Immature natural killer cell (primary cell): Measurements from ENCODE around the gene SLC2A4. TPM values are rescaled to one million over a fixed set of nuclear protein-coding genes. Genes with fewer than 3 reads are reported as not detected.
"Not testable (repeated sequence)": the region's sequence is repeated elsewhere in the genome, so short reads cannot be mapped to it uniquely, and the experiment has no call there.

ENCODE experiments used
- DNase-seq, 3 donors: peaks; one replicate each; pipeline ENCODE4 v3.0.0; 2022; ENCODE audit warnings: mixed read lengths in 1 of 3
- H3K27ac Mint-ChIP-seq, 6 donors: one replicate each; pipeline ENCODE4 v1.8.0; 2020; ENCODE audit warnings: mixed read lengths in 6 of 6, mild to moderate bottlenecking in 5 of 6, inconsistent platforms in 4 of 6, moderate library complexity in 3 of 6
- H3K27me3 Mint-ChIP-seq, 3 donors: one replicate each; pipeline ENCODE4 v1.8.0; 2020 to 2021; ENCODE audit warnings: low read depth in 3 of 3, mild to moderate bottlenecking in 3 of 3, mixed read lengths in 3 of 3, moderate library complexity in 3 of 3, inconsistent platforms in 1 of 3
- H3K36me3 Mint-ChIP-seq, 3 donors: one replicate each; pipeline ENCODE4 v1.8.0; 2020; ENCODE audit warnings: mixed read lengths in 3 of 3, inconsistent platforms in 2 of 3, mild to moderate bottlenecking in 2 of 3
- H3K4me1 Mint-ChIP-seq, 2 donors: one replicate each; pipeline ENCODE4 v1.8.0; 2020; ENCODE audit warnings: inconsistent platforms in 2 of 2, mild to moderate bottlenecking in 2 of 2, mixed read lengths in 2 of 2, moderate library complexity in 1 of 2
- H3K4me3 Mint-ChIP-seq, 5 donors: one replicate each; pipeline ENCODE4 v1.8.0; 2020; ENCODE audit warnings: mild to moderate bottlenecking in 5 of 5, mixed read lengths in 5 of 5, inconsistent platforms in 3 of 5, moderate library complexity in 3 of 5
- H3K9me3 Mint-ChIP-seq, 6 donors: one replicate each; pipeline ENCODE4 v1.8.0; 2020; ENCODE audit warnings: mild to moderate bottlenecking in 6 of 6, mixed read lengths in 6 of 6, inconsistent platforms in 4 of 6, moderate library complexity in 3 of 6
- polyA plus RNA-seq, 3 donors: library from polyadenylated mRNA; unstranded; fragments of 300-500 nt; fragmentation: Illumina TruSeq; gene quantifications; one replicate each; pipeline ENCODE4 v1.2.3, GENCODE V29; 2021

The SLC2A4 gene
- polyA plus RNA-seq, 3 donors from 2014 or later: 0.26 TPM; not detected in 2

- Mint-ChIP-seq H3K9me3 (peaks cover 0 to 1% (median 0%) of the 10 kb centered on the region in 6 donors), H3K27ac (peak overlapping the region in 2 of 6 donors; percentile 19 to 28), H3K4me1 (peaks cover 42 to 49% of the 10 kb centered on the region in 2 donors), H3K4me3 (peak overlapping the region in 3 of 5 donors; percentile 17 to 54 (median 30)), H3K27me3 (peaks cover 9 to 16% (median 13%) of the 10 kb centered on the region in 3 donors), H3K36me3 (no peaks in the 10 kb centered on the region)
- DNase-seq: no peak
Observed at GRCh38 chr17:7332111-7332510, 50.6 kb downstream of the SLC2A4 start.

DNA sequence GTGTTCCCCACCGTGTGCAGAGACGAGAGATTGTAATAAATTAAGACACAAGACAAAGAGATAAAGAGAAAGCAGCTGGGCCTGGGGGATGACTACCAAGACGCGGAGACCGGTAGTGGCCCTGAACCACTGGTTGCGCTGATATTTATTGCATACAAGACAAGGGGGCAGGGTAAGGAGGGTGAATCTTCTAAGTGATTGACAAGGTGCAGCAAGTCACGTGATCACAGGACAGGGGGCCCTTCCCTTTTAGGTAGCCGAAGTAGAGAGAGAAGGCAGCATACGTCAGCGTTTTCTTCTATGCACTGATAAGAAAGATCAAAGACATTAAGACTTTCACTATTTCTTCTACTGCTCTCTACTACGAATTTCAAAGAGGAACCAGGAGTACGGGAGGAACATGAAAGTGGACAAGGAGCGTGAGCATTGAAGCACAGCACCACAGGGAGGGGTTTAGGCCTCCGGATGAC is 51.1 kb downstream of the SLC2A4 start:
- not testable (repeated sequence) for DNase-seq, H3K36me3 Mint-ChIP-seq, H3K9me3 Mint-ChIP-seq
- H3K27ac Mint-ChIP-seq: peak overlapping the region in 3 of 6 donors; percentile 28 to 58 (median 40)
- H3K4me3 Mint-ChIP-seq: peak overlapping the region in 2 of 5 donors; percentile 17 to 54
- H3K27me3 Mint-ChIP-seq: peaks cover 9 to 16% (median 13%) of the 10 kb centered on the region in 3 donors
- peaks cover 47 to 53% of the 10 kb centered on the region in 2 donors for H3K4me1 Mint-ChIP-seq

- Mint-ChIP-seq H3K4me3 (peak overlapping the region; percentile 85 to 95 (median 89)), H3K27ac (peak overlapping the region; percentile 87 to 98 (median 96)), H3K27me3 (peaks cover 0 to 4% (median under 1%) of the 10 kb centered on the region in 3 donors), H3K4me1 (peaks cover 40 to 44% of the 10 kb centered on the region in 2 donors), H3K9me3 (peaks cover 0 to 1% (median 0%) of the 10 kb centered on the region in 6 donors), H3K36me3 (peaks cover 4 to 6% (median 5%) of the 10 kb centered on the region in 3 donors)
- no peak for DNase-seq
Observed at GRCh38 chr17:7334938-7335538, 53.5 kb downstream of the SLC2A4 start.

- H3K36me3 Mint-ChIP-seq, H3K27me3 Mint-ChIP-seq, H3K9me3 Mint-ChIP-seq, DNase-seq: not testable (repeated sequence)
- Mint-ChIP-seq H3K4me1 (peaks cover 40 to 44% of the 10 kb centered on the region in 2 donors), H3K27ac (peak overlapping the region; percentile 87 to 98 (median 96)), H3K4me3 (peak overlapping the region; percentile 85 to 95 (median 89))
Observed at GRCh38 chr17:7335765-7336164, 54.2 kb downstream of the SLC2A4 start.

DNA sequence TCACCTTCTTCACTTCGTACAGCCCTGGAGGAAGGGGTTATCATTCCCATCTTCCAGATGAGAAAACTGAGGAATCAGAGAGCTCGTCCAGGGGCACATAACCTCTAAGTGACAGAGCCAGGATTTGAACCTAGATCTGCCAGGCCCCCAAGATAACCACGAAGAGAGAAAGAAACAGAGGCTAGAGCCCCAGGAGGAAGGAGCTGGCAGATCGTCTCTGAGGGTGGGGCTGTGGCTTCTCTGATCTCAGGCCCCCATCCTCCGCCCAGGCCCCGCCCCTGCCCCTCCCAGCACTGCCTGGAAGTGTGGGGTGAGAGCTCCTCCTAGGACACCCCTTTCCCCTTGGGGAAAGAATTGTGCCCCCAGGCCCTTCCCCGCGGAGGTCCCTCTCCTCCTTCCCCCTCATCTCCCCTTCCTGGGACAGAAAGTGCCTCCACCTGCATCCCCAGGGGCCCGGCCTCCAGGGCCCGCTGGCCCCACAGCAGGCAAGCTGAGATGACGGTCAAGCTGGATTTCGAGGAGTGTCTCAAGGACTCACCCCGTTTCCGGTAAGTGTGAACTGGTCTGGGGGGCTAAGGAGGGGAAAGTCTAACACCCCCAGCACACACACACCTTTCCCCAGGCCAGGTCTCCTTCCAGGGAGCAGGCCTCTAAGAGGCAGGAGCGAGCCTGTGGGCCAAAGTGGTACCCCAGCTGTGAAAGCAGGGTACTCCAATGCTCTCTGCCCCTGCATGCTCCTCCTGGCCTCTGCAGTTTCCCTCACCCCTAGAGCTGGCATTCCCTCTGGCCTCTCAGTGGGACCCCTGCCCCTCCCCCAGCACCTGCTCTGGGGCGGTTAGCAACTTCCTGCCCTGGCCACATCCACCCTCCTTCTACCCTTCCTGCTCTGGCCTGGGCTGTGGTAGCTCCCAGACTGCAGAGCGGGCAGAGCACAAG is 55.0 kb downstream of the SLC2A4 start, which contains the start of gene ACAP1:
Gene ACAP1 (plus strand): TSS at position 290 of the 936 bp plus-strand sequence. CDS start 206 bp downstream, at position 496.
- peaks cover 42 to 45% of the 10 kb centered on the region in 2 donors for H3K4me1 Mint-ChIP-seq
- peak within 1 kb of the TSS; percentile 87 to 98 (median 96) for H3K27ac Mint-ChIP-seq
- H3K4me3 Mint-ChIP-seq: peak within 1 kb of the TSS; percentile 85 to 95 (median 89)
- DNase-seq: peak; percentile 54 to 66 (median 64)
- H3K27me3 Mint-ChIP-seq: peaks cover 0 to 4% (median 0%) of the 10 kb centered on the region in 3 donors
- H3K9me3 Mint-ChIP-seq: peaks cover 0 to 1% (median 0%) of the 10 kb centered on the region in 6 donors
- H3K36me3 Mint-ChIP-seq: peaks cover 4 to 11% (median 11%) of the 10 kb centered on the region in 3 donors

DNA sequence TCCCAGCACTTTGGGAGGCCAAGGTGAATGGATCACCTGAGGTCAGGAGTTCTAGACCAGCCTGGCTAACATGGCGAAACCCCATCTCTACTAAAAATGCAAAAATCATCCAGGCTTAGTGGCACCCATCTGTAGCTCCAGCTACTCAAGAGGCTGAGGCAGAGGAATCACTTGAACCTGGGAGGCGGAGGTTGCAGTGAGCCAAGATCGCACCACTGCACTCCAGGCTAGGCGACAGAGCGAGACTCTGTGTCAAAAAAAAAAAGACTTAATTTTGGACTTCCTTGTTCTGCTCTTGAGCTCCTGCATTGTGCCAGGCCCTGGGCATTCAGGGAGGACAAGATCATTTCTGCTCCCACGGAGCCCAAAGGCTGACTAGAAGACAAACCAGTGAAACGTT is 56.1 kb downstream of the SLC2A4 start:
- peaks cover 4 to 13% (median 12%) of the 10 kb centered on the region in 3 donors for H3K36me3 Mint-ChIP-seq
- H3K4me1 Mint-ChIP-seq: peaks cover 44 to 46% of the 10 kb centered on the region in 2 donors
- H3K27ac Mint-ChIP-seq: peak overlapping the region; percentile 87 to 98 (median 96)
- not testable (repeated sequence) for H3K9me3 Mint-ChIP-seq, H3K27me3 Mint-ChIP-seq, DNase-seq
- peak overlapping the region; percentile 85 to 95 (median 89) for H3K4me3 Mint-ChIP-seq

Other genes with a start within 250 kb of the SLC2A4 start
- 1 to 10 TPM in 2 of 3 donors, under 1 TPM in 1; 0.49 to 2.6 (median 2.1) TPM for gene SLC16A13, start 245.7 kb upstream of the SLC2A4 start, polyA plus RNA-seq
- 1 to 10 TPM; 1.2 to 3.9 (median 3.1) TPM for gene SLC16A11, start 237.6 kb upstream of the SLC2A4 start, polyA plus RNA-seq
- 10 to 100 TPM in 2 of 3 donors, under 1 TPM in 1; 0.72 to 13.5 (median 11.7) TPM for gene CLEC10A, start 201.5 kb upstream of the SLC2A4 start, polyA plus RNA-seq
- gene ASGR2, start 166.9 kb upstream of the SLC2A4 start, polyA plus RNA-seq: 1 to 10 TPM in 1 of 3 donors, under 1 TPM in 1, not detected in 1; 0.57 to 3.2 TPM
- gene ASGR1, start 102.3 kb upstream of the SLC2A4 start, polyA plus RNA-seq: under 1 TPM; 0.55 to 0.84 (median 0.81) TPM
- gene DLG4, start 61.9 kb upstream of the SLC2A4 start, polyA plus RNA-seq: under 1 TPM in 1 of 3 donors, not detected in 2; 0.36 TPM
- gene ACADVL, start 61.8 kb upstream of the SLC2A4 start, polyA plus RNA-seq: 100 to 1,000 TPM; 138 to 180 (median 141) TPM
- gene DVL2, start 47.2 kb upstream of the SLC2A4 start, polyA plus RNA-seq: 10 to 100 TPM; 19.4 to 28.5 (median 25.2) TPM
- 10 to 100 TPM; 11.9 to 41.4 (median 17.7) TPM for gene PHF23, start 42.3 kb upstream of the SLC2A4 start, polyA plus RNA-seq
- gene GABARAP, start 39.3 kb upstream of the SLC2A4 start, polyA plus RNA-seq: 100 to 1,000 TPM; 764 to 982 (median 905) TPM
- gene CTDNEP1, start 30.0 kb upstream of the SLC2A4 start, polyA plus RNA-seq: 10 to 100 TPM; 33.2 to 61.1 (median 57.8) TPM
- 100 to 1,000 TPM in 1 of 3 donors, 10 to 100 TPM in 2; 65.0 to 108 (median 89.0) TPM for gene ELP5, start 29.5 kb upstream of the SLC2A4 start, polyA plus RNA-seq
- 1 to 10 TPM; 2.5 to 8.7 (median 3.7) TPM for gene CLDN7, start 19.2 kb upstream of the SLC2A4 start, polyA plus RNA-seq
- not detected for gene YBX2, start 12.9 kb downstream of the SLC2A4 start, polyA plus RNA-seq
- gene EIF5A, start 25.9 kb downstream of the SLC2A4 start, polyA plus RNA-seq: 100 to 1,000 TPM; 235 to 814 (median 797) TPM
- 100 to 1,000 TPM; 100 to 129 (median 123) TPM for gene GPS2, start 33.6 kb downstream of the SLC2A4 start, polyA plus RNA-seq
- 1 to 10 TPM in 2 of 3 donors, under 1 TPM in 1; 0.58 to 2.8 (median 1.4) TPM for gene NEURL4, start 47.6 kb downstream of the SLC2A4 start, polyA plus RNA-seq
- 100 to 1,000 TPM; 137 to 227 (median 214) TPM for gene ACAP1, start 54.8 kb downstream of the SLC2A4 start, polyA plus RNA-seq
- 10 to 100 TPM in 1 of 3 donors, 1 to 10 TPM in 2; 5.5 to 13.0 (median 9.4) TPM for gene KCTD11, start 70.4 kb downstream of the SLC2A4 start, polyA plus RNA-seq
- gene TMEM95, start 73.4 kb downstream of the SLC2A4 start, polyA plus RNA-seq: not detected
- gene TNK1, start 99.4 kb downstream of the SLC2A4 start, polyA plus RNA-seq: under 1 TPM in 2 of 3 donors, not detected in 1; 0.21 to 0.29 TPM
- 10 to 100 TPM; 38.1 to 82.5 (median 54.2) TPM for gene PLSCR3, start 112.8 kb downstream of the SLC2A4 start, polyA plus RNA-seq
- 100 to 1,000 TPM in 1 of 3 donors, 10 to 100 TPM in 2; 30.7 to 116 (median 60.7) TPM for gene TMEM256, start 122.4 kb downstream of the SLC2A4 start, polyA plus RNA-seq
- gene NLGN2, start 126.1 kb downstream of the SLC2A4 start, polyA plus RNA-seq: not detected
- gene SPEM1, start 138.6 kb downstream of the SLC2A4 start, polyA plus RNA-seq: not detected
- gene SPEM2, start 143.9 kb downstream of the SLC2A4 start, polyA plus RNA-seq: not detected
- not detected for gene SPEM3, start 147.1 kb downstream of the SLC2A4 start, polyA plus RNA-seq
- gene TMEM102, start 153.7 kb downstream of the SLC2A4 start, polyA plus RNA-seq: 10 to 100 TPM; 15.9 to 27.9 (median 16.4) TPM
- gene FGF11, start 157.8 kb downstream of the SLC2A4 start, polyA plus RNA-seq: not detected
- gene CHRNB1, start 163.3 kb downstream of the SLC2A4 start, polyA plus RNA-seq: 10 to 100 TPM; 32.4 to 41.3 (median 38.5) TPM
- gene ZBTB4, start 197.9 kb downstream of the SLC2A4 start, polyA plus RNA-seq: 10 to 100 TPM in 1 of 3 donors, 1 to 10 TPM in 2; 4.4 to 25.8 (median 8.3) TPM
- not detected for gene SLC35G6, start 199.7 kb downstream of the SLC2A4 start, polyA plus RNA-seq
- 10 to 100 TPM; 16.0 to 67.8 (median 25.7) TPM for gene POLR2A, start 202.6 kb downstream of the SLC2A4 start, polyA plus RNA-seq